CD14-positive monocyte (primary cell): ENCODE measurements around the gene SH3RF3. TPM values are rescaled to one million over a fixed set of nuclear protein-coding genes. Genes with fewer than 3 reads are reported as not detected.

Experiments
- DNase-seq, 3 donors: peaks; one replicate each; pipeline ENCODE4 v3.0.0-alpha.2; 2011 to 2022
- H2AFZ ChIP-seq: 2 replicates; pipeline ENCODE4 v1.6.0; 2012; ENCODE audit warnings: mild to moderate bottlenecking, low read depth, low read length, inconsistent platforms; ENCODE audit not compliant: insufficient read depth, poor library complexity, severe bottlenecking
- H3K27ac ChIP-seq, 2 donors: 1 replicate in 1 of 2; 2 replicates in 1 of 2; pipeline ENCODE4 v1.5.1; 2012 to 2013; ENCODE audit warnings: low read length in 2 of 2, control low read depth in 1 of 2, inconsistent platforms in 1 of 2, low read depth in 1 of 2, mild to moderate bottlenecking in 1 of 2
- H3K27me3 ChIP-seq, 2 donors: one replicate each; pipeline versions ENCODE4 v1.6.0 to v1.6.1; 2011 to 2013; ENCODE audit warnings: low read length in 2 of 2; ENCODE audit not compliant: control insufficient read depth in 2 of 2, insufficient read depth in 2 of 2
- H3K36me3 ChIP-seq, 2 donors: replicated peaks in 1 of 2; 1 replicate in 1 of 2; 2 replicates in 1 of 2; pipeline versions ENCODE4 v1.5.1 to v1.6.1; 2012 to 2013; ENCODE audit warnings: low read length in 2 of 2, control low read depth in 1 of 2, inconsistent platforms in 1 of 2, mild to moderate bottlenecking in 1 of 2; ENCODE audit not compliant: insufficient read depth in 2 of 2, control insufficient read depth in 1 of 2
- H3K4me1 ChIP-seq, 2 donors: 1 replicate in 1 of 2; 2 replicates in 1 of 2; pipeline versions ENCODE4 v1.5.1 to v1.6.1; 2012 to 2013; ENCODE audit warnings: low read length in 2 of 2, control low read depth in 1 of 2, inconsistent platforms in 1 of 2, mild to moderate bottlenecking in 1 of 2, moderate library complexity in 1 of 2; ENCODE audit not compliant: insufficient read depth in 2 of 2, control insufficient read depth in 1 of 2
- H3K4me2 ChIP-seq: replicated peaks from 2 replicates; pipeline ENCODE3; 2012; ENCODE audit warnings: low read length, moderate library complexity, mild to moderate bottlenecking; ENCODE audit not compliant: poor library complexity, severe bottlenecking; ENCODE audit errors: extremely low read depth
- H3K4me3 ChIP-seq, 3 experiments: fragments of 200-600 bp in 1 of 3; sonication (generic) in 1 of 3; replicated peaks in 1 of 3; 1 replicate in 2 of 3; 2 replicates in 1 of 3; pipeline ENCODE4 v1.5.1; 2011 to 2013; ENCODE audit warnings: low read length in 3 of 3, mild to moderate bottlenecking in 3 of 3, control low read depth in 2 of 3, low read depth in 2 of 3, inconsistent platforms in 1 of 3, moderate library complexity in 1 of 3
- H3K79me2 ChIP-seq: 2 replicates; pipeline ENCODE4 v1.6.0; 2012; ENCODE audit warnings: mild to moderate bottlenecking, control low read depth, inconsistent platforms, low read length, moderate library complexity; ENCODE audit not compliant: insufficient read depth
- H3K9ac ChIP-seq: 2 replicates; pipeline ENCODE4 v1.6.0; 2017; ENCODE audit warnings: low read length, mild to moderate bottlenecking; ENCODE audit not compliant: insufficient read depth, poor library complexity, severe bottlenecking
- H3K9me3 ChIP-seq, 2 donors: replicated peaks in 1 of 2; 1 replicate in 1 of 2; 2 replicates in 1 of 2; pipeline versions ENCODE4 v1.5.1 to v1.6.1; 2012 to 2013; ENCODE audit warnings: low read length in 2 of 2, control low read depth in 1 of 2; ENCODE audit not compliant: control insufficient read depth in 1 of 2, insufficient read depth in 1 of 2
- H4K20me1 ChIP-seq: 2 replicates; pipeline ENCODE4 v1.6.0; 2012; ENCODE audit warnings: mild to moderate bottlenecking, low read length, control low read depth, moderate library complexity; ENCODE audit not compliant: insufficient read depth
- H3K27ac Mint-ChIP-seq, 7 donors: one replicate each; pipeline ENCODE4 v1.8.0; 2020; ENCODE audit warnings: mild to moderate bottlenecking in 7 of 7, mixed read lengths in 7 of 7, moderate library complexity in 6 of 7, inconsistent platforms in 2 of 7
- H3K27me3 Mint-ChIP-seq, 3 donors: one replicate each; pipeline ENCODE4 v1.8.0; 2021 to 2022; ENCODE audit warnings: low read depth in 3 of 3, mild to moderate bottlenecking in 3 of 3, mixed read lengths in 3 of 3, moderate library complexity in 3 of 3, inconsistent platforms in 1 of 3
- H3K36me3 Mint-ChIP-seq, 2 donors: one replicate each; pipeline ENCODE4 v1.8.0; 2020; ENCODE audit warnings: mixed read lengths in 2 of 2, inconsistent platforms in 1 of 2, mild to moderate bottlenecking in 1 of 2
- H3K4me1 Mint-ChIP-seq: one replicate; pipeline ENCODE4 v1.8.0; 2020; ENCODE audit warnings: mild to moderate bottlenecking, mixed read lengths
- H3K4me3 Mint-ChIP-seq, 2 donors: one replicate each; pipeline ENCODE4 v1.8.0; 2020; ENCODE audit warnings: mild to moderate bottlenecking in 2 of 2, mixed read lengths in 2 of 2, moderate library complexity in 1 of 2
- H3K9me3 Mint-ChIP-seq, 7 donors: one replicate each; pipeline ENCODE4 v1.8.0; 2020 to 2022; ENCODE audit warnings: mixed read lengths in 7 of 7, mild to moderate bottlenecking in 6 of 7, moderate library complexity in 6 of 7, inconsistent platforms in 2 of 7
- CTCF ChIP-seq: fragments of 200-600 bp; IDR thresholded peaks from one replicate; pipeline ENCODE4 v1.8.0; 2022; ENCODE audit warnings: antibody characterized with exemption, mild to moderate bottlenecking
- WGBS: methylation state at CpG from one replicate; pipeline ENCODE4 v1.1.5; 2013; ENCODE audit warnings: missing lambda C conversion rate; ENCODE audit not compliant: insufficient coverage; 5-methylcytosine and 5-hydroxymethylcytosine counted together
- intact Hi-C, 2 donors: fragments of 100-400 bp; cut with micrococcal nuclease; formaldehyde crosslinking; loops; one replicate each; pipeline versions ENCODE4 v1.15.0 to v1.15.1; 2023
- polyA plus RNA-seq, 3 donors: library from polyadenylated mRNA; depleted of rRNA in 1 of 3; unstranded in 2 of 3; stranded (reverse) in 1 of 3; fragments of 300-500 nt in 2 of 3; fragments of >200 nt in 1 of 3; fragmentation: Illumina TruSeq in 2 of 3; gene quantifications; 1 replicate in 2 of 3; 2 replicates in 1 of 3; pipeline ENCODE4 v1.2.3, GENCODE V29; 2012 to 2021

Gene SH3RF3
- polyA plus RNA-seq, 3 donors, result 0.25 to 0.75 (median 0.34) TPM

DNA sequence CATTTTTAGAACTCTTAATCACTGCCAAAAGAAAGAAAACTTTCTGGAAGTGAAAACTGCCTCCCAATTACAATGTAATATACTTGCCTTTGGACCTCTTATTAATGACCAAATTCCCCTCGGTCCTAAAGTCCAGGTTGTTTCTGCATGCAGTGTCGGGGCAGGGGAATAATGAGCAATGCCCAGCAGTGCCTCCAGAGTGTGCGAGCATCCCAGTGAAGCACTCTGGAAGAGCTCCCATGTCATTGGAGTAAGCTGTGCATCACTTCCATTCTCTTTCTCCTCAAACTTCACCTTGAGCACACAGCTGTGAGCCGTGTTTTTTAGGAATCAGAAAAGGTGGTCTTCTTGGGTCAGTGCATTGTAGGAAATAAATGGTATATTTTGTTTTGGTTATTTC, 107.1 kb downstream of the SH3RF3 start:
- H3K4me3 Mint-ChIP-seq, result no peak overlapping the region

GRCh38 chr2:109237792-109238191, 108.8 kb downstream of the SH3RF3 start:
- no CpG with 5 or more reads among the region's 2 CpGs for WGBS
- intact Hi-C loops, result no loop called here

More for the DNA sequence above, 107.1 kb downstream of the SH3RF3 start:
- Mint-ChIP-seq H3K27me3 (no peaks in the 10 kb centered on the region), H3K36me3 (peaks cover 10 to 13% of the 10 kb centered on the region in 2 donors), H3K27ac (peak overlapping the region in 3 of 7 donors; percentile 2 to 80 (median 13)), H3K9me3 (peaks cover 0 to 4% (median 0%) of the 10 kb centered on the region in 7 donors), H3K4me1 (peaks cover 76% of the 10 kb centered on the region)
- Histone ChIP-seq H3K27ac (no peak overlapping the region), H3K4me1 (peaks cover 59 to 76% of the 10 kb centered on the region in 2 donors), H3K9ac (no peak overlapping the region), H3K27me3 (no peaks in the 10 kb centered on the region), H2AFZ (no peak overlapping the region), H3K36me3 (no peaks in the 10 kb centered on the region), H3K9me3 (no peaks in the 10 kb centered on the region), H4K20me1 (no peaks in the 10 kb centered on the region), H3K79me2 (peaks cover 3% of the 10 kb centered on the region), H3K4me3 (no peak overlapping the region), H3K4me2 (no peak overlapping the region)
- no peak for DNase-seq
- intact Hi-C loops, result no loop called here
- no peak for TF ChIP-seq CTCF
- 94% methylated on average over 3 of the region's 4 CpGs for WGBS

More at GRCh38 chr2:109237792-109238191, 108.8 kb downstream of the SH3RF3 start:
- Histone ChIP-seq H3K4me1 (peaks cover 60 to 69% of the 10 kb centered on the region in 2 donors), H4K20me1 (no peaks in the 10 kb centered on the region), H3K4me2 (peak overlapping the region; percentile 47), H3K36me3 (no peaks in the 10 kb centered on the region), H2AFZ (no peak overlapping the region), H3K9ac (no peak overlapping the region), H3K27ac (peak overlapping the region; percentile 69 to 81), H3K4me3 (peak overlapping the region in 1 of 3 experiments; percentile 20), H3K27me3 (no peaks in the 10 kb centered on the region), H3K9me3 (no peaks in the 10 kb centered on the region), H3K79me2 (peaks cover 3% of the 10 kb centered on the region)
- no peak for TF ChIP-seq CTCF
- no peak for DNase-seq
- Mint-ChIP-seq H3K9me3 (peaks cover 0 to 3% (median 0%) of the 10 kb centered on the region in 7 donors), H3K36me3 (peaks cover 6 to 14% of the 10 kb centered on the region in 2 donors), H3K27ac (peak overlapping the region in 6 of 7 donors; percentile 92 to 98 (median 96)), H3K4me1 (peaks cover 74% of the 10 kb centered on the region), H3K27me3 (peaks cover 0 to 2% (median 0%) of the 10 kb centered on the region in 3 donors), H3K4me3 (no peak overlapping the region)
